Glutamatergic neuron (in vitro differentiated cells): ENCODE results near the gene GJB4. TPM values are rescaled to one million over a fixed set of nuclear protein-coding genes. Genes with fewer than 3 reads are reported as not detected.

ENCODE experiments used
- DNase-seq: peaks from one replicate; pipeline ENCODE4 v3.0.0; 2022
- H3K27ac Mint-ChIP-seq: one replicate; pipeline ENCODE4 v1.8.0; 2020; ENCODE audit warnings: mild to moderate bottlenecking, mixed read lengths, inconsistent platforms; ENCODE audit not compliant: unreplicated experiment
- H3K27me3 Mint-ChIP-seq: one replicate; pipeline ENCODE4 v1.8.0; 2020; ENCODE audit warnings: mild to moderate bottlenecking, moderate library complexity, mixed read lengths, inconsistent platforms; ENCODE audit not compliant: unreplicated experiment
- H3K36me3 Mint-ChIP-seq: one replicate; pipeline ENCODE4 v1.8.0; 2020; ENCODE audit warnings: mild to moderate bottlenecking, mixed read lengths, inconsistent platforms; ENCODE audit not compliant: unreplicated experiment
- H3K4me1 Mint-ChIP-seq: one replicate; pipeline ENCODE4 v1.8.0; 2020; ENCODE audit warnings: mild to moderate bottlenecking, low read depth, mixed read lengths, inconsistent platforms; ENCODE audit not compliant: unreplicated experiment
- H3K4me3 Mint-ChIP-seq: one replicate; pipeline ENCODE4 v1.8.0; 2020; ENCODE audit warnings: mild to moderate bottlenecking, mixed read lengths, inconsistent platforms; ENCODE audit not compliant: unreplicated experiment
- H3K9me3 Mint-ChIP-seq: one replicate; pipeline ENCODE4 v1.8.0; 2020; ENCODE audit warnings: mild to moderate bottlenecking, moderate library complexity, mixed read lengths, inconsistent platforms; ENCODE audit not compliant: unreplicated experiment
- CTCF ChIP-seq: fragments of 200-600 bp; sonication (generic); IDR thresholded peaks from one replicate; pipeline ENCODE4 v1.5.0; 2021; ENCODE audit not compliant: partially characterized antibody, unreplicated experiment
- total RNA-seq: library from RNA; stranded (reverse); fragmentation: NEBNext Ultra II Directional; extraction: Animal tissue kit (Norgen Biotek cat#: 25700); gene quantifications from one replicate; pipeline ENCODE4 v1.2.1, GENCODE V29; 2021; ENCODE audit not compliant: unreplicated experiment

Gene GJB4
- total RNA-seq, 1 donor from 2014 or later, result not detected

- Mint-ChIP-seq H3K9me3 (peaks cover 8% of the 10 kb centered on the region), H3K4me3 (no peak overlapping the region), H3K4me1 (peaks cover 5% of the 10 kb centered on the region), H3K36me3 (no peaks in the 10 kb centered on the region), H3K27ac (no peak overlapping the region), H3K27me3 (peaks cover 21% of the 10 kb centered on the region)
- no peak for TF ChIP-seq CTCF
- no peak for DNase-seq
Measured at GRCh38 chr1:34790985-34791384, 31.4 kb downstream of the GJB4 start.

GRCh38 chr1:34792424-34792823, 32.9 kb downstream of the GJB4 start:
- Mint-ChIP-seq H3K4me1 (peaks cover 5% of the 10 kb centered on the region), H3K27me3 (peaks cover 24% of the 10 kb centered on the region), H3K27ac (peak overlapping the region; percentile 22), H3K9me3 (peaks cover 9% of the 10 kb centered on the region), H3K36me3 (no peaks in the 10 kb centered on the region), H3K4me3 (peak overlapping the region; percentile 42)
- no peak for DNase-seq
- TF ChIP-seq CTCF, result no peak

GRCh38 chr1:34792868-34793727, 33.6 kb downstream of the GJB4 start, which contains the start of gene GJA4:
TSS of gene GJA4 (plus strand) at chr1:34792999. CDS start at chr1:34794214, 1,215 bp downstream.
- H3K4me1 Mint-ChIP-seq, result peaks cover 5% of the 10 kb centered on the region
- peaks cover 9% of the 10 kb centered on the region for H3K9me3 Mint-ChIP-seq
- peak within 1 kb of the TSS; percentile 22 for H3K27ac Mint-ChIP-seq
- peaks cover 24% of the 10 kb centered on the region for H3K27me3 Mint-ChIP-seq
- TF ChIP-seq CTCF, result no peak
- H3K36me3 Mint-ChIP-seq, result peaks cover 3% of the 10 kb centered on the region
- no peak for DNase-seq
- peak within 1 kb of the TSS; percentile 42 for H3K4me3 Mint-ChIP-seq

GRCh38 chr1:34794001-34794789, 34.7 kb downstream of the GJB4 start:
- no peak for TF ChIP-seq CTCF
- Mint-ChIP-seq H3K27ac (no peak overlapping the region), H3K9me3 (peaks cover 9% of the 10 kb centered on the region), H3K4me3 (no peak overlapping the region), H3K27me3 (peaks cover 22% of the 10 kb centered on the region), H3K4me1 (peaks cover 5% of the 10 kb centered on the region), H3K36me3 (peaks cover 8% of the 10 kb centered on the region)
- no peak for DNase-seq
